Globus pallidus (tissue), 1 donor: ENCODE measurements around the gene CIAO1.
"Not testable (repeated sequence)": the region's sequence is repeated elsewhere in the genome, so short reads cannot be mapped to it uniquely, and the experiment has no call there.

Experiments
- DNase-seq: peaks from one replicate; pipeline ENCODE4 v3.0.0-alpha.2; 2015; ENCODE audit warnings: low spot score

CIAO1 gene

DNA sequence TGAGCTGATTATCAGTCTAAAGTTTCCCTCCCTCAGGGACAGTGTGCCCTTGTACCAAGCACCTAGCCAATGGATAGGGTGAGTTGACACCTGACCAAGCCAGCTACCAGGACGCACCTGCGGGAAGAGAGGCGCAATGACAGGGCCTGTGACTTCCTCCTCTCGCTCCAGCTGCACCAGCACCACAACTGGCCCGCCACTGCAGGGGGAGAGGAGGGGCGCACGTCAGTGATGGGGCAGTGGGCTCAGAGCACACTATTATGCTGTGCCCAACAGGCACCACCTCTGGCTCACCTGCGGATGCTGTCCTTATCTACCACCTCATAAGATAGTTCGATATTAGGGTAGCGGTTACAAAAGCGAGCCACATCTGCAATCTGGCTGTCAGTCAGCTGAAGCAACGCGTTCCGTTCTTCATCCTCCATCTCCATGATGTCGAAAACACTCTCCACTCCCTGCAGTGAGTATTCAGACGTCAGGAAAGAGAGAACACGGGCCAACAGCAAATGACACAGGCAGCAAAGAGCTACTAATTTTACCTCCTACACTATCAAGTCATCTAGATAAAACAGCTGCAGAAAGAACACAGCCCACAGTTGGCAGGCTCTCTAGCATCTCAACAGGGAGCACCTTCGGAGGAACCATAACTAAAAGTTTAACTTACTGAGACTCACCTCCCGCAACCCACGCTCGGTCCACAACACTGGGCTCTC lies 10.9 kb downstream of the CIAO1 start:
- DNase-seq = no peak

DNA sequence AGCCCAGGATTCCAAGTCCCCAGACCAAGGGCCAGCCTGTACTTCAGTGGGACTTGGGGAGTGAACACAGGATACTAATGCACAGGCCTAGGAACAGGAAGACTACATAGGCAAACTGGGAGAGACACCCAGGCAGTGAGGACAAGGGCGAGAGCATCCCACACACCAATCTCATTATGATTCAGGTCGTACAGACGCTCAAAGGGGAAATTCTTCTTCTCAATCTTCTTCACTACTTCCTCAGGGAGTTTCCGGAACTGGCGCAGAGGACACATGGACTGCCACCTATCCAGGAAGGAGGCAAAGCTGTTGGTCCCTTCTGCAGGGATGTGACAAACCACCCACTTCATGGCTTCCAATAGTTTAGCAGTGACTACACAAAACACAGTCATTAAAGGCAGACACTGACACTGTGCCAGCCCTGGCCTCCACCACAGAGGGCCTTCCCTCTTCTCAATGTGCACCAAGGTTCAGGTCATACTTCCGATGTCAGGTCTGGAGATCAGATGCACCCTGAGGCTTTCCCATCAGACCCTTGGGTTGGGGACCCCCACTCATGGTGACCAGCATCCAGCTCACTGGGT lies 21.3 kb downstream of the CIAO1 start:
- no peak for DNase-seq

- no peak for DNase-seq
Observed at GRCh38 chr2:96291751-96292150, 25.7 kb downstream of the CIAO1 start.

DNA sequence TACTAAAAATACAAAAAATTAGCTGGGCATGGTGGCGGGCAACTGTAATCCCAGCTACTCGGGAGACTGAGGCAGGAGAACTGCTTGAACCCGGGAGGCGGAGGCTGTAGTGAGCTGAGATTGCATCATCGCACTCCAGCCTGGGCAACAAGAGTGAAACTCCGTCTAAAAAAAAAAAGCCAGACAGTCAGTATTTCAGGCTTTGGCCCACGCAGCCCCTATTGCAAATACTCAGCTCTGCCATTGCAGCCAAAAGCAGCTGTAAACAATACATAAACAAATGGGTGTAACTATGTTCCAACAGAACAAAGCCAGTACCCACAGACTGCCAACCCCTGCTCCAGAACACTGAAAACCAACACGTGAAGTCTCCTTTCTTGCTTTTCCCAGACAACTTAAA lies 28.2 kb downstream of the CIAO1 start:
- DNase-seq = not testable (repeated sequence)

DNA sequence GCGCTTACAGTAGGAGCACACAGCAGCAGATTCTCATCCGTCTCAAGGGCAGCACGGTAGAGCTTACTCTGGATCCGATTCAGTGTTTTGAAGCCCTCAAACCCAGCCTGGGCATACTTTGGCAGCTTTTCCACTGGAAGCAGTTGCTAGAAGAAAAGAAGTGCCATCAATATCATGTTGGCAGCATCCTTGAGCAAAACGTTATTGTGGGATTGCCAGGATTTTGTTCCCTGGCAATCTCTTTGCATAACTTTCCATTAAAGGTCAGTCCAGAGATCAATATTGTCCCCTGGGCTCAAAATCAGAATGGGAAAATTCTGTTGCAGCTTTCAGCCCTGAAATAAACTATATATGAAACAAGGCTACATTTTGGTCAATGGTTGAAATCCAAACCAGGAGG lies 30.9 kb downstream of the CIAO1 start:
- DNase-seq = no peak

GRCh38 chr2:96301865-96302264 lies 35.8 kb downstream of the CIAO1 start:
- no peak for DNase-seq

DNA sequence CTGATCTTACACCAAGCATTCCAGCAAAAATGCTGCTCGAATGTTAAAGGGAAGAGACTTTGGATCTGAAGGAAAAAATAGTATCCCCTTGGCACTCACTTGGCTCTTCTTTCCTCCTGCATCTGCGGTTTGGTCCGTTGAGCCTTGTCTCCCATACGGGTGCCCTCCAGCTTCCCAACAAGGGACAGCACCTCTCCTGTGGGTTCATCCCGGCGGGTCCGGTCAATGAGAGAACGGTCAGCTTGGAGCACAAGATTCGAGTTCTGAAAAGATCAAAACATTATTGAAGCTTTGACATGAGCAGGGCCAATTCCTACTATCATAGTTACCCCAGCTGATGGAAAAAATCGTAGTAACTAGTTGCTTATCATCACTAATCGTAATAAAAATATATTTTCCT lies 38.6 kb downstream of the CIAO1 start:
- DNase-seq = no peak

DNA sequence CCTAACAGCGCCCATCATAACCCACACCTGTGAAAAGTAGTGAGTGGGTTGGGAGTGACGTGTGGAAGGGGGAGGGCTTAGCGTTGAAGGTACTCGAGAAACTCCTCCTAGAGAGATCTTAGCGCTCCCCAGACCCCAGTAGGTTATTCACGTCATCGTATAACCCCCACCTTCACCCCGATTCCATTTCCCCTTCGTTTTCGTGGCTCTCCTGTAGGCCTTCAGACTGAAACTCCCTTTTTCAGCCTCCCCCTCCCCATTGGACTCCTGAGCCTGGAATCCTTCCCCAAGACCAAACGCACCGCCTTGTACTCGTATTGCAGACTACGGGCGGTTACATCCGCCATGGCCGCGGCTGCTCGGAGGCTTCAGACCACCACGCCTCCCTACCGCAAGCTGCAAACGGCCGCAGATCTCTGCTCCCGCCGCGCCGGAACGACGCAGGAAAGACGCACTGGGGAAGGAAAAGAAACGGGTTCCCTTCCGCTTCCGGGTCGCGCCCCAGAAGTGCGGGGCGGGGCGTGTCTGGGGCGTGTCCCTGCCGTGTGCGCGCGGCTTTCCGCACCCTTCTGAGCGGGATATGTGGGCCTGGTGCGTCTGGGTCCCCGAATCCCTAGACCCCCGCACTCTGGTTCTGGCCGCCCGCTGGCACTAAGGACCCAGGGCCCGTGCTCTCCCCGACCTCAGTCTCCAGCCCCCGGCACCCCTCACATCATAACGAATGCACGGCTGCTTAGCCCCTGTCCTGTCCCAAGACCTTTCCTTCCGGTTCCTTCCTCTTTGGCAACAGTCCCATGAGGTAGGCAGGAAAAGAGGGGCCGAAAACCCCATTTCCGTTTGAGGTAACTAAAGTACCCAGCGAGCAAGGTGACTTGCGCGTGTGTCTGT lies 39.3 kb downstream of the CIAO1 start, which contains the start of gene SNRNP200:
TSS of gene SNRNP200 (minus strand) at position 456 of the 888 bp plus-strand sequence. CDS start at position 347, 109 bp downstream.
- DNase-seq = peak; percentile 86

DNA sequence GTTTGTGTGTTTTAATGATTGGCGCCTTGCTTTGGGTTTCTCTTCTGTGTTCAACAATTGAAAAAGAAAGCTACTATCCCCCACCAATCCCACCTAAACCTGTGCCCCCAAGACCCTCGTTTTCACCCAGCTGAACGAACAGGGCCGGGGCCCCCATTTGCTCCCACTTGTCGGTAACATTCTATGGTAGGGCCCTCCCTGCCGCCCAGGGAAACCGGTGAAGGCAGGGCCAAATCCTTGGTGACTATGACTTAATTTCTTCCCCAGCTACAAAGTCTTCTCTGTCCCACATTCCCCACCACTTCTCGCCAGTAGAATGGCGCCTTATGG lies 39.9 kb downstream of the CIAO1 start:
- no peak for DNase-seq

DNA sequence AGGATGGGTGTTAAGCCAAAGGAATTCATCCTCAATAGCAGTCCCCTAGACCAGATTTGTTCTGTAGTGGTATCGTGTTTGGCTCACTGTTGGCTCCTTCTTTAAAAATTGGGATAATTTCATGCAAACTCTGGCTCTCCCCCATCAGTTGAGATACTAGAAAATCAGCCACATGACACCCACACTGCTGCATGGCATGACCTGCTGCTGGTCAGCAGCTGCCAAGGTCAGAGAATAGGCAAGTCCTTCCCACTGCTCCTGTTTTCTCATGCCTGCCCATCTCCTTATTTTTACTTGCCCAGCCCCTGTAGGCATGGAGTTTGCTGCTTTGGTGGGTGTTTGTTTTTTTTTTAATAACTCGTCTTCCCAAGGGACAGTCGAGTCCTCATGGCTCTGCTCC lies 40.3 kb downstream of the CIAO1 start:
- no peak for DNase-seq

DNA sequence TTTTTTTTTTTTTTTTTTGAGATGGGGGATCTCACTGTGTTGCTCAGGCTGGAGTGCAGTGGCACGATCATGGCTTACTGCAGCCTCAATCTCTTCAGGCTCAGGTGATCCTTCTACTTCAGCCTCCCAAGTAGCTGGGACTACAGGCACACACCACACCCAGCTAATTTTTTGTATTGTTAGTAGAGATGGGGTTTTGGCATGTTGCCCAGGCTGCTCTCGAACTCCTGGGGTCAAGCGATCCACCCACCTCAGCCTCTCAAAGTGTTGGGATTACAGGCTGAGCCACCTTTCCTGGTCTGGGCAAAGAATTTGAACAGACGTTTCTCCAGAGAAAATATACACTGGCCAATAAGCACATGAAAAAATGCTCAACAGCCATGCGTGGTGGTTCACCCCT lies 42.2 kb downstream of the CIAO1 start:
- DNase-seq = no peak

DNA sequence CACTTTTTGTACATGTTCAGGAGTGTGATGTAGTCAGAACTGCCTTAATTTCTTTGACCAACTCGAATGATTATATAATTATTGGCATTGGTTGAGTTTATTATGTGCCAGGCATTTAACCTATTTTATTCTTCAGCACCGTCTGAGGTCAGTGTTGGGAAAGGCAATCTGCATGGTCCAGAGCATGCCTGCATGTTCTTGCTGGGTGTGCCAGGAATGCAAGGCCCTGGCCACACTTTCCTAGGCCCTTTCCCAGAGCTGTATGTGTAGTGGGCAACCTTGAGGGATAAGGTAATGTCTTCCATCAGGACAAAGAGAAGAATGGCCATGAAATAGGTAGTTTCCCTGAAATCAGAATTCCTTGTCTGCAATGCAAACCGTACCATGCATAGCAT lies 49.0 kb downstream of the CIAO1 start:
- DNase-seq = no peak

- no peak for DNase-seq
Observed at GRCh38 chr2:96315400-96316071, 49.5 kb downstream of the CIAO1 start.

- no peak for DNase-seq
Observed at GRCh38 chr2:96316999-96317398, 51.0 kb downstream of the CIAO1 start.

- DNase-seq = no peak
Observed at GRCh38 chr2:96317584-96317997, 51.6 kb downstream of the CIAO1 start.

GRCh38 chr2:96318723-96319122 lies 52.7 kb downstream of the CIAO1 start:
- DNase-seq = no peak

GRCh38 chr2:96319396-96319795 lies 53.4 kb downstream of the CIAO1 start:
- DNase-seq = no peak

DNA sequence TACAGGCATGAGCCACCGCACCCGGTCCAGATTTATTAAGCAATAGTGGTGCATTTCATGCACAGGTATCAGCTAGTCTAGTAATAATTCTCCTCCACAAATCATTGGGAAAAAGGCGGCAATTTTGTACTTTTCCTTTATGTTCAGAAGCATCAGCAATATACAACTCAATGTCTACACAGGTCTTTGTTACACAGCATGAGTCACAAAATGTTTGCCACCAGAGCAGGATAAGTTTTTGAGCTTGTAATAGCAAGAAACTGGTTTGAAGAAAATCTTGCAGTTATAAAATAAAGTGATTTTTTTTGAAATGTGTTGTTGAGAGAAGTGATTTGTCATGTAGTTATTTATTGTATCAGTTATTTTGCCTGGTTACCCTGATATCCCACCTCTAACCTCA lies 54.3 kb downstream of the CIAO1 start:
- DNase-seq = no peak

DNA sequence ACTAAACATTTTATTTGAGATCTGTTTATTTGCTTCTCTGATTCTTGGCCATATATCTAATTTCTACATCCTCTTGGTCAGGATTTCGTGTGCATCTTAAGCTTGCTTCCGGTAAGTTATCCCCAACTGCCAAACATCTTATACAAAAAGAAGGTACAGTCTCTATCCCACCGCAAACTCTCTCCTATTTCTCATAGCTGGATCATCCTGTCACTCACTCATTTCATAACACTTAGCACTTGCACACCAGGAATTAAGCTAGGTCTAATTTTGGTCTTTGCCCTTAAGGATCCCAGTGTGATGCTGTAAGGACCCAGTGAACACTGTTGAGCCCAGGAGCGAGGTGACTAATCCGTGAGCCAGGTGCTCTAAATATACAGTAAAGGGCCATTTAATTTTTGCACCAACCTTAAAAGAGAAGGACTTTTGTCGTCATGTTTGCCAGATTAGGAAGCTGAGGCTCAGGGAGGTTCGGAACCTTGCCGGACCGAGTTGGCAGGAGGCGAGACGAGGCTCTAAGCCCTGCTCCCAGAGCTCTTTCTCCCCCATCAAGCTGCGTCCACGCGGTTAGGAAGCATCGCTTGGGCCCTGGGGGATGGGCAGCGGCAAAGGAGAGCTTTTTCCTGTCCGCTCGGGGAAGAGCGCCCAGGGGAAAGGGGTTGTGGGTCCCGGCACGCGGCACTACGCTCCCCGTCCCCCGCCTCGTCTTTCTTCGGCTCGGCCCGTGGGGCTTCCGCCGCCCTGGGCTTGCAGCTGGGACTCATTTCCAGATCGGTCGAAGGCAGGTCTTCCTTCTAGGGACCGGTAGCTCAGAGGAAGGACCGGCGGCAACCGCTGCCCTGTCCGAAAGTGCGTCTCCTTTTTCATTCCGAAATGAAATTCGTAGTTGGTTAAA lies 55.0 kb downstream of the CIAO1 start:
- no peak for DNase-seq
